GM12865 (cell line): ENCODE measurements around the gene C4orf50.

ENCODE experiments used
- DNase-seq: peaks from one replicate; pipeline ENCODE4 v3.0.0; 2010; ENCODE audit warnings: low read depth
- H3K4me3 ChIP-seq: 2 replicates; pipeline ENCODE4 v1.5.1; 2011; ENCODE audit warnings: mild to moderate bottlenecking, low read depth, low read length, control low read depth
- CTCF ChIP-seq: IDR thresholded peaks from 2 replicates; pipeline ENCODE4 v1.5.1; 2011; ENCODE audit warnings: low read length, control low read depth, low read depth, inconsistent platforms; ENCODE audit not compliant: insufficient read depth; ENCODE audit errors: missing control alignments

Gene C4orf50

GRCh38 chr4:5926598-5926997 lies 91.6 kb downstream of the C4orf50 start:
- no peak for DNase-seq
- TF ChIP-seq CTCF, result no peak
- H3K4me3 ChIP-seq, result no peak overlapping the region

GRCh38 chr4:5925419-5926200 lies 92.6 kb downstream of the C4orf50 start:
- TF ChIP-seq CTCF, result no peak
- H3K4me3 ChIP-seq, result no peak overlapping the region
- no peak for DNase-seq

- DNase-seq, result no peak
- no peak overlapping the region for H3K4me3 ChIP-seq
- no peak for TF ChIP-seq CTCF
Observed at GRCh38 chr4:5924461-5925125, 93.6 kb downstream of the C4orf50 start.

- no peak for TF ChIP-seq CTCF
- H3K4me3 ChIP-seq, result no peak overlapping the region
- DNase-seq, result no peak
Observed at GRCh38 chr4:5923376-5923775, 94.9 kb downstream of the C4orf50 start.

- TF ChIP-seq CTCF, result no peak
- no peak overlapping the region for H3K4me3 ChIP-seq
- DNase-seq, result no peak
Observed at GRCh38 chr4:5922556-5922955, 95.7 kb downstream of the C4orf50 start.

- no peak overlapping the region for H3K4me3 ChIP-seq
Observed at GRCh38 chr4:5921981-5922380, 96.2 kb downstream of the C4orf50 start.

More at GRCh38 chr4:5921981-5922380, 96.2 kb downstream of the C4orf50 start:
- no peak for TF ChIP-seq CTCF
- no peak for DNase-seq
